HCT116 (cell line): Measurements from ENCODE around the gene ELFN1.

Experiments
- MAX ChIP-seq: IDR thresholded peaks from 2 replicates; pipeline ENCODE4 v1.6.1; 2012
- POLR2A ChIP-seq: IDR thresholded peaks from 2 replicates; pipeline ENCODE4 v1.7.0; 2011; ENCODE audit warnings: borderline replicate concordance; ENCODE audit not compliant: insufficient read depth, insufficient read length; ENCODE audit errors: extremely low read depth
- SP1 ChIP-seq: IDR thresholded peaks from 2 replicates; pipeline ENCODE4 v1.6.1; 2012; ENCODE audit warnings: low read depth
- TF ChIP-seq, protein P1 (sequence below), 3 experiments: fragments of 200-600 bp in 1 of 3; sonication (generic) in 1 of 3; IDR thresholded peaks in 2 of 3; conservative IDR thresholded peaks in 1 of 3; 2 replicates each; pipeline ENCODE4 v1.5.1; 2012 to 2017; ENCODE audit warnings: low read depth in 2 of 3, low read length in 2 of 3, antibody characterized with exemption in 1 of 3, borderline replicate concordance in 1 of 3, control low read depth in 1 of 3, mild to moderate bottlenecking in 1 of 3, mixed read lengths in 1 of 3, mixed run types in 1 of 3, moderate library complexity in 1 of 3; ENCODE audit not compliant: insufficient read depth in 1 of 3

DNA sequence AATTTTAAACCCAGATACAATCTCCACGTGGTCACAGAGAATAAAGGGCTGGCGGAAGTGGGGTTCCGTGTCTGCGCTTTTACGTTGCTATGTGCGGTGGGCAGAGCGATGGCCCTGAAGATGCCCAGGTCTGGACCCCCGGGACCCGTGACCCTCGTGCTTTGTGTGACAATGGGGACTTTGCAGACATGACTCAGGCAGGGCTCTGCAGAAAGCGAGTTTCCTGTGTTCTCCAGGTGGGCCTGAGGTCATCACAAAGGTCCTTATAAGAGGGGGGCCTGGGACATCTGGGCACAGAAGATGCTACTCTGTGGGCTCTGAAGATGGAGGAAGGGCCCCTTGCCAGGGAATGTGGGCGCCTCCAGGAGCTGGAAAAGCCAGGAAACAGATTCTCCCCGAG lies 95.3 kb downstream of the ELFN1 start:
- TF ChIP-seq SP1 (no peak), MAX (no peak), POLR2A (no peak)
- TF ChIP-seq, protein P1, sequence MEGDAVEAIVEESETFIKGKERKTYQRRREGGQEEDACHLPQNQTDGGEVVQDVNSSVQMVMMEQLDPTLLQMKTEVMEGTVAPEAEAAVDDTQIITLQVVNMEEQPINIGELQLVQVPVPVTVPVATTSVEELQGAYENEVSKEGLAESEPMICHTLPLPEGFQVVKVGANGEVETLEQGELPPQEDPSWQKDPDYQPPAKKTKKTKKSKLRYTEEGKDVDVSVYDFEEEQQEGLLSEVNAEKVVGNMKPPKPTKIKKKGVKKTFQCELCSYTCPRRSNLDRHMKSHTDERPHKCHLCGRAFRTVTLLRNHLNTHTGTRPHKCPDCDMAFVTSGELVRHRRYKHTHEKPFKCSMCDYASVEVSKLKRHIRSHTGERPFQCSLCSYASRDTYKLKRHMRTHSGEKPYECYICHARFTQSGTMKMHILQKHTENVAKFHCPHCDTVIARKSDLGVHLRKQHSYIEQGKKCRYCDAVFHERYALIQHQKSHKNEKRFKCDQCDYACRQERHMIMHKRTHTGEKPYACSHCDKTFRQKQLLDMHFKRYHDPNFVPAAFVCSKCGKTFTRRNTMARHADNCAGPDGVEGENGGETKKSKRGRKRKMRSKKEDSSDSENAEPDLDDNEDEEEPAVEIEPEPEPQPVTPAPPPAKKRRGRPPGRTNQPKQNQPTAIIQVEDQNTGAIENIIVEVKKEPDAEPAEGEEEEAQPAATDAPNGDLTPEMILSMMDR (IDR thresholded peaks at IDR 0.05 in 2 of 3, conservative IDR thresholded peaks at IDR 0.05 in 1 of 3; ENCODE audit: borderline replicate concordance in 1 of 3, insufficient read depth in 1 of 3, low read depth in 2 of 3, low read length in 2 of 3), result no peak
